Stimulated activated CD8-positive, alpha-beta memory T cell treated with anti-CD3 and anti-CD28 coated beads, Interleukin-7, amount 100 ng/mL, for 48 hours (primary cell): ENCODE data around the gene FNBP1.
"Not testable (repeated sequence)": the region's sequence is repeated elsewhere in the genome, so short reads cannot be mapped to it uniquely, and the experiment has no call there.

Experiments used
- DNase-seq, 2 donors: peaks; one replicate each; pipeline ENCODE4 v3.0.0-alpha.2; 2020; ENCODE audit warnings: low read depth in 1 of 2; ENCODE audit errors: extremely low read depth in 1 of 2

Gene FNBP1

DNA sequence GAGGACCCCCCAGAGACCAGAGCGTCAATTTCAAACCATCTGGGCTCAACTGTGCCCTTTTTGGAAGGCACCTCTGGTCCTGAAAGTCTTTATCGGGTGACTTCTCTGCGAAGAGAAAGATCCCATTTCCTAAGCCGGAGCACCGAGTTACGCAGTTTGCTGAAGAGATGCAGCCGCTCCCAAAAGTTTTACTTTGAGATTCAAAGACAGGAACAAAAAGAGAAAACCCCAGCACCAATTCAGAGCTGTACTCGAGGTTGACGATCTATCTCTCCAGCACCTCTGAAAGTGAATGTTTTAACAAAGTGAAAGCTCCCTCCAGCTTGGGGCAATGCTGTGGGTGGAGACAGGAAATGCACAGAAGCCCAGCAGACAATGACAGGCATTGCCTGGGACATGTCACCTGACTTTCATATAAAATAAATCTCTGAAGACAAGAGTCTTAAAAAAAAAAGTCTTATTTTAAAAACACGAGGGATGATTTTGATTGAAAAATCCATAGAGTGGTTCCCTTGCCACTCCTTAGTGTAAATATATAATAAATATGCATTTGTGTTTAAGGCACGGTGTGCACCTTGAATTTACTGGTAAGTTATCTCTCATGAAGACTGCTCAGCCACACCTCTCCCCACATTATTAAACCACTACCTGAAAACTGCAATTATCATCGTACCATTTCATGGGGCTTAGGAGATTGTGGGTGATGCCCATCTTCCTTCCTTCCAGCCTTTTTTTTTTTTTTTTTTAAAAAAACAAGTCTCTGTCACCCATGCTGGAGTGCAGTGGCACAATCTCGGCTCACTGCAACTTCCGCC is 79.9 kb downstream of the FNBP1 start:
- peak; percentile 37 to 69 for DNase-seq

DNA sequence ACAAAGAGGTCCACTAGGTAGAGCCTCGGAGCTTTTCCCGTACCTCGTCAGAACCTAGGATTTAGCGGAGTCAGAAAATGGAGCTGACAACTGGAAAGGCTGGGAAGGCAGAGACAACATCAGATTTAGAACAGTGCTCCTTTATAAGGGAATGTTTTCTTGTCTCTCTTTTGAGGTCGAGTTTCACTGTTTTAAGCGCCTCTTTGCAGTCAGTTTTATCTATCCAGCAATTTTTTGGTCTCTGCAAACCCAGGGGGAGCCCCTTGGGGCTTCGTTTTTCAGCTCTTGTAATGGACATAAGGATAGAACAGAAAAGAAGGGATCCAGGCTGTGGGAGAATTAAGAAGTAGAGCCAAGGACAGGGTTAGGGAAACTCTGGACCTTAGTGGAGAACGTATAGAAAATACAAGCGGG is 80.5 kb downstream of the FNBP1 start:
- DNase-seq, result no peak

DNA sequence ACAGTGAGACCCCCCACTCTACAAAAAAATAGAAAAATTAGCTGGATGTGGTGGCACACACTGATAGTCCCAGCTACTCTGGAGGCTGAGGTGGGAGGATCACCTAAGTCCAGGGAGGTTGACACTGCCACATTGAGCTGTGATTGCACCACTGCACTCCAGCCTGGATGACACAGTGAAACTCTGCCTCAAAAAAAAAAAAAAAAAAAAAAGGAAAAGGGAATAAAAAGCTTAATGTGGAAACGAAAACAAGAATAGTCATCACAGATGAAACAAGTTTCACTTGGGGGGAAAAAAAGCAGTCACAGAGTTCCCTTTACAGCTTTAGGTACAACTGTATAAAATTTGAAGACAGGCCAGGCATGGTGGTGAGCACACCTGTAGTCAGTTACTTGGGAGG is 84.2 kb downstream of the FNBP1 start:
- no peak for DNase-seq

DNA sequence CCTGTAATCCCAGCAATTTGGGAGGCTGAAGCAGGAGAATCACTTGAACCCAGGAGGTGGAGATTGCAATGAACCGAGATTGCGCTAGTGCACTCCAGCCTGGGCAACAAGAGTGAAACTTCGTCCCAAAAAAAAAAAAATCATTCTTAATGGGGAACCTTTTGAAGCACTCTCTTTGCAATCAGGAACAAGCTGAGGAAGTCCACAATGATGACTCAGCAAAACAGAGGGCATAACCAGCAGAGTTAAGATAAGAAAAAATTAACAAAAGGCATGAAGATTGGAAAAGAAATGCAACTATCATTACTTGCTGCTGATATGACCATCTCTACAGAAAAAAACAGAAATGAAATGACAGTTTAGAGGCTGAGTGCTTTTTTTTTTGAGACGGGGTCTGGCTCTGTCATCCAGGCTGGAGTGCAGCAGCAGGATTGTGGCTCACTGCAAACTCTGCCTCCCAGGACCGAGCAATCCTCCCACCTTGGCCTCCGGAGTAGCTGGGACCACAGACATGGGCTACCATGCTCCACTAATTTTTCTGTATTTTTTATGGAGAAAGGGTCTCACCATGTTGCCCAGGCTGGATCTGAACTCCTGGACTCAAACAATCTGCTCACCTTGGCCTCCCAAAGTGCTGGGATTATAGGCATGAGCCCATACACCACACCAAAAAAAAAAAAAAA is 88.0 kb downstream of the FNBP1 start:
- DNase-seq, result no peak

DNA sequence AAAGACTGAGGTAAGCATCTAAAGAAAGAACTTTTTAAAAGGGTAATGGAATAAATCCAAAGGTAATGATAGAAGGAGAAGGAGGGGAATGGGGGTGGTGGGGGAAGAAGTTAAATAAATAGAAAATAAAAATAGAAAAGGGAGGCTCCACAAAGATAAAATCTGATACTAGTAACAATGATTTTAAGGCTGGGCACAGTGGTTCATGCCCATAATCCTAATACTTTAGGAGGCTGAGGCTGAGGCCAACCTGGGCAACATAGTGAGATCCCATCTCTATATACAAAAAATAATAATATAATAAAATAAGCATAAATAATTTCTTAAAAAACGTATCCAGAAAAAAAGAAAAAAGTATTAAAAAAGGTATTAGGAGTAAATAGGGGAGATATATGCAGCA is 89.3 kb downstream of the FNBP1 start:
- no peak for DNase-seq

DNA sequence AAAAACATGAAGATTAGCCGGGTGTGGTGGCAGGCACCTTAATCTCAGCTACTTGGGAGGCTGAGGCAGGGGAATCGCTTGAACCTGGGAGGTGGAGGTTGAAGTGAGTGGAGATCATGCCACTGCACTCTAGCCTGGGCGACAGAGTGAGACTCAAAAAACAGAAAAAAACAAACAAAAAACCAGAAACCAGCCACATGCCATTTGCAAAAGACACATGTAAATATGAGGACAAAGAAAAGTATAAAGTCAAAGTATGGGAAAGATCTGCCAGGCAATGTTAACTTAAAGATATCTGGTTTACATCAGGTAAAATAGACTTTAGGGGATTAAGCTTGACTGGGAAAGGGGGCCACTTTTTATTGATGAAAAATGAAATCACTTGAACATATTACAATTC is 90.7 kb downstream of the FNBP1 start:
- DNase-seq, result no peak

DNA sequence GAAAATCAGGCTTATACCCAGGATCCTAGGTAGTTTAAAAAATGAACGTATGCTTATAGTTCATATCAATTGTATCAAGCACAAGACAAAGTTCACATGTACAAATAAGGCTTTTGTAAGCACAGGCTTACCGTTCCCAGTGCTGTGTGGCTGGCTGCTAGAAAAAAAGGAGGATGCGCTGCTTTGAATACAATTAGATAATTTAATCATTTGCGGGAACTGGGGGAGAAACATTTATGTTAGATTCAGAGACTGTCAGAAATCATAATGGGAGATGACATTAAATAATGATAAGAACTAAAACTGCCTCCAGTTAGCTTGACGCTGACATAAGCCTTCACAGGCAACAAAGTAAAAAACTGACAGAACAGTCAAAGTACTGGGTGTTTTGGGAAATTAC is 93.2 kb downstream of the FNBP1 start:
- no peak for DNase-seq

DNA sequence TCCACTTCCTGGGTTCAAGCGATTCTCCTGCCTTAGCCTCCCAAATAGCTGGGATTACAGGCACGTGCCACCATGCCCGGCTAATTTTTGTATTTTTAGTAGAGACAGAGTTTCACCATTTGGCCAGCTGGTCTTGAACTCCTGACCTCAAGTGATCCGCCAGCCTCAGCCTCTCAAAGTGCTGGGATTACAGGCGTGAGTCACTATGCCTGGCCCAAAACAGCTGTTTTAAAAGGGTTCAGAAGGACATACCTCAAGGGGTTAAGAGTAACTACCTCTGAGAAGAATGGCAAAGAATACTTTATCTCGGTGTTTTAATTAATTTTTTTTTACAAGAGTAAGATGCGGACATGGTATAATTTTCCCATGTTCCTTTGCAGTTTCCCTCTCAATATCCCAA is 94.4 kb downstream of the FNBP1 start:
- DNase-seq, result not testable (repeated sequence)

DNA sequence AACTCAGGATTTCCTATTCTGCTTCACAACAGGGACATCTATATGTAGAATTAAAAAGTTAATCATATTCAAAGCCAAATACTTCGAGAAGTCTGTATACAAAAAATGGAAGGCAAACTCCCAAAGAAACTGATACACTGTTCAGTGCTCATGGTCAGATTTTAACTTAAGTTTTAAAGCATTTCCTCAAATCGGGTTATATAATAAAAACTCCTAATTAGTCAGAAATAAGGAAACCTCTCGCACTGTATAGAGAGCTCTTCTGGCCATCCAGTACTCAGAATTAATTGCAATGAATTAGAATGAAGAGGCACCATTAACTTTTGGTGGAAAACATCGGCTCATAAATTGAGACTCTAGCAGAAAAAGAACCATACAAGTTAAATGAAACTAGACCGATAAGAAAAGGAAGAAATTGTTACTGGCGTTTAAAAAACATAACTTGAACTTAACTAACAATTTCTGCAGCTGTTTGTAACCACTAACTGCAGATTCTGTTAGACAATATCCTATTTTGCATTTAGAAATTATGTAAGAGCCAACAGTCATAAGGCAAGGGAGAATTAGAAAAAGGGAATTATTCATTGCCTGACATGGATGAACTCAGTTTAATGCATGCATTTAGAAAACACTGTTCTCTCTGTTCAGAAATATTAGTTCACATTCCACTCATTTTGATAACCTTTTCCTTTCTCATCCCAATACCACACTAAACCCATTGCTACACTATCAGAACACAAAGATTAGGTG is 96.6 kb downstream of the FNBP1 start:
- no peak for DNase-seq

DNA sequence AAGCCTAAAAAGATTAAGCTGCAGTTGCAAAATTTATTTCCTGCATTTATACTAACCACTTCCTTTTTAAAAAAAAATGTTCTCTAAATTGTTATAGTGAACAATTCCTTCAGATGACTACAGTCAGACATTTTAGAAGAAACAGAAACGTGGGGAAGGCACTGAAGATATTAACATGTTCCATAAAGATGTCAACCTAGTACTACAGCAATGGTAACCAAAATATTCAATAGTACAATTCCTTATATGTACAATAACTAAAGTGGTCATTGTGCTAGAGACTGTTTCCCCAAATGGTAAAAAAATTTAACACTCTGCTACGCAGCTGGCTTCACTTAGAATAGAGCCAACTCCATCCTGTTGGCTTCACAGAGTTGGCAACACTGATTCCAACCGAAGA is 97.7 kb downstream of the FNBP1 start:
- no peak for DNase-seq

DNA sequence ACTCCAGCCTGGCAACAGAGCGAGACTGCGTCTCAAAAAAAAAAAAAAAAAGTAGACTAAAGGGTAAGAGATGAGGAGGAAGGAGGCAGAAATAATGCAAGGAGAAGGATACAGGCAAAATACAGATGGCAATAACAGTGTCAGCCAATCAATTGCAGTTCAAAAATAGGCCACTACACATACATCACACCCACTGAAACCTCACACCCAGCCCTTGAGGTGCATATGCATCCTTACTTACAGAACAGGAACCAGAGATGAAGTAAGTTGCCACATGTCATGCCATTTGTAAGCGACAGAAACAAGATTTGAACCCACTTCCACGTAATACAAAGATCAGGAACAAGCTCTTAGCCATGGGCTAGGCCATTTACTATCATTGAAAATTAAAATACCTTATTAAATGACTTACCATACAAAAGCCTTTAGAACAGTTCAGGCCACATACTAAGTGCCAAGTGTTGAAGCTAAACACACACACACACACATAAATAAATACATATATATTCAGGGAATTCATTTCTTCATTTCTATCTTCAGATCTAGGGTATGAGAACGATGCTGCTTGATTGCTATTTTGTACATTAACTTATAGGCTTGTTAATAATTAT is 98.4 kb downstream of the FNBP1 start:
- peak in 1 of 2 donors; percentile 51 for DNase-seq

DNA sequence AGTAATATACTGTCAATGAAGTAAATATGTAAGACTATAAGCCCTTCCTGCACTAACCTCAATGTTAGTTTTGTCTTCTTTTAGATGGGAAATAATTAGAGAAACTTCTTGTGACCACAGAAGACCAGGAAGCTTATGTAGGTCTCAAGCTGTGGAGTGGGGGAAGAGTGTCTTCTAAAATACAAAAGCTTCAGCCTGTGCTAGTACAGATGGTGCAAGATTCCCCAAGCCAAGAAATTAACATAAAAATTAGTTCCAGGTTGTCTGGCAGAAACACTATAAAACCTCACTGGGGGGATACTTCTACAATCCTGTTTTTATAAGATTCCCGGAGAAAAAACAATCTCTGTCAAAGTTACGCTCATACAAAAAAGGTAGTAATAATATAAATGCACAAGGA is 103.6 kb downstream of the FNBP1 start:
- no peak for DNase-seq

DNA sequence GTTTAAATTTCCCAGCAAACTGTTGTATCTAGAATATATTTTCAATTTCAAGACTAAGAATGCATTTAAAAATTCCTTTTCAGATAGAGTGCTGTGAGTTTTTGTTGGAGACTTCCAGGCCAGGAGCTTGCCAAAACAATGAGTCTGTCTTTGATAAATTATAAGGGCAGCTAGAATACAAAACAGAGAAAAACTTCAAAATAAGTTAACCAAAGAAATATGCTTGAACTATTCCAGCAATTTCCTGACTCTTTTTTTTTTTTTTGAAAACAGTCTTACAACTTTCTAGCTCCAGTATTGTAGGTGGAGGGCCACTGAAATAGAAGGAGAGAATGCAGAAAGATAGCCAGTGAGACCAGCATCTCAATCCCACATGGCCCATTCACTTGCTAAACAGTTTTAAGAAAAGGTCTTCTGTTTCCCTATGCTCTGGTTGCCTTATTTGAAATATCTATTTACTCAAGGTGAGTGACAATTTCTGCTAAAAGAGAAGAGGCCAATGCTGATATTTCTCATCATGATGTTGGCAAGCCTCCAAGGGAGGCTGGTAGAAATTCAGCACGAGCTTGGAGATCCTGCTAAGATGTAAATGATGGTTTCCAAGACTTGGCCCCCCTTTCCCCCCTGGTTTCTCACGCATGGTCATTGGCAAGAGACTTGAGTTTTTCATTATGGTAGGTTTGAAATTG is 104.6 kb downstream of the FNBP1 start:
- no peak for DNase-seq

DNA sequence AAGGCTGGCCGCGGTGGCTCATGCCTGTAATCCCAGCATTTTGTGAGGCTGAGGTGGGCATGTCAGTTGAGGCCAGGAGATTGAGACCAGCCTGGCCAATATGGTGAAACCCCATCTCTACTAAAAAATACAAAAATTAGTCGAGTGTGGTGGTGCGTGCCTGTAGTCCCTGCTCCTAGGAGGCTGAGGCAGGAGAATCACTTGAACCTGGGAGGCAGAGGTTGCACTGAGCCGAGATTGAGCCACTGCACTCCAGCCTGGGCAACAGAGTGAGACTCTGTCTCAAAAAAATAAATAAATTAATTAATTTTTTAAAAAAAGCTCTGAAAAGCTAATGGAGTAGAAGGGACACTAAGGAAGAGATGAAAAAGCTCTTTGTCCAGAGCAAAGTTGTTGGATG is 105.1 kb downstream of the FNBP1 start:
- DNase-seq, result not testable (repeated sequence)

DNA sequence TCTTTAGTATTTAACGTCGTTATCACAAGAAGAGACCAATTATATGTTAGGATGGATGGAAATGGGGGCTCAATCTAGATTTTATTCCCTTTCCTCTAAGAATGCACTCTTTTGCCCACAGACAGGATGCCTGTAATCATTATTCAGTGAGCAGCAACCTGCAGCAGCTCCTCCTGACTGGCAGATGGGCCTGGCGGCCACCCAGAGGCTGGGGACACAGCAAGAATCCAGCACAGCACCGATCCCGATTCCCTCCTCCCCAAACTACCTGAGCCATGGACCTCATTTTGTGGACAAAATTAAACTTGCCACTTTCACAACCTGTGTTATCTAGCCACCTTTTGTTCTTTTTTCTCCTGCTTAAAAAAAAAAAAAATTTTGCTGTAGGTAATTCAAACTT is 106.8 kb downstream of the FNBP1 start:
- DNase-seq, result no peak

DNA sequence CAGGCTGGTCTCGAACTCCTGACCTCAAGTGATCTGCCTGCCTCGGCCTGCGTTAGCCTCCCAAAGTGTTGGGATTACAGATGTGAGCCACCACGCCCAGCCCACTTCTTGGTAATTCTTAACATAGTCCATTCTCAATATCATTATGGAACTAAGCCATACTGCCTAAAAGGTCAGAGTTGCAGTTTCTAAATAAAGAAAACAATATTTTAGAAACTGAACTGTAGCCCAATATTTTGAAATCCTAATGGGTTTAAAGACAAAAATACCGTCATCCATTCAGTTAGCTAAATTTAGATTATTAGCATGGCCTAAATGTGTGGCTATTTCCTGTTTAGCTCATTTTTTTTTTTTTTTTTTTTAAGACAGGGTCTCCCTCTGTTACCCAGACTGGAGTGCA is 108.2 kb downstream of the FNBP1 start:
- no peak for DNase-seq

DNA sequence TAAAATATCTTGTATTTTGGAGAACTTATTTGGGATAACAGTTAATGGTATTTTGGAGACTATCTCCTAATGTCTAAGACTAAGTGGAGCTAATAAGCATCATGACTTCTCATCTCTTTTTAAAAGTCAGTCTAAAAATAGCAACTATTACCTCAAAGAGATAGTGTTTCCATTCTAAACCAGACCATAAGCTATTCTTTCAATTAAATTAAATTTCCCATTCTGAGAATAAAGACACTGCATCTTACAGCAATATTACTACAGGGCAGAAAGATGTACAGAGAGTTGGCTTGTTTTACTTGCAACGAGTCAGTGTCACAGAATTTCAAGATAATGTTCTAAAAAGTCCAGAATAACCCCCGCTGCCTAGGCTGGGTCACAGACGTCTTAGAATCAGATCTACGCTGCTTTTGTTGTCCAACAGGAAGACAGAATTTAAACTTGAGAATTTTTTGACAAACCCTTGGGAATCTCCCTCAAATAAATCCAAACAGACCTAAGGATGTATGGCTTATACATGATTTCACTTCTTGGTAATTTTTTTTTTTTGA is 108.9 kb downstream of the FNBP1 start:
- DNase-seq, result no peak

DNA sequence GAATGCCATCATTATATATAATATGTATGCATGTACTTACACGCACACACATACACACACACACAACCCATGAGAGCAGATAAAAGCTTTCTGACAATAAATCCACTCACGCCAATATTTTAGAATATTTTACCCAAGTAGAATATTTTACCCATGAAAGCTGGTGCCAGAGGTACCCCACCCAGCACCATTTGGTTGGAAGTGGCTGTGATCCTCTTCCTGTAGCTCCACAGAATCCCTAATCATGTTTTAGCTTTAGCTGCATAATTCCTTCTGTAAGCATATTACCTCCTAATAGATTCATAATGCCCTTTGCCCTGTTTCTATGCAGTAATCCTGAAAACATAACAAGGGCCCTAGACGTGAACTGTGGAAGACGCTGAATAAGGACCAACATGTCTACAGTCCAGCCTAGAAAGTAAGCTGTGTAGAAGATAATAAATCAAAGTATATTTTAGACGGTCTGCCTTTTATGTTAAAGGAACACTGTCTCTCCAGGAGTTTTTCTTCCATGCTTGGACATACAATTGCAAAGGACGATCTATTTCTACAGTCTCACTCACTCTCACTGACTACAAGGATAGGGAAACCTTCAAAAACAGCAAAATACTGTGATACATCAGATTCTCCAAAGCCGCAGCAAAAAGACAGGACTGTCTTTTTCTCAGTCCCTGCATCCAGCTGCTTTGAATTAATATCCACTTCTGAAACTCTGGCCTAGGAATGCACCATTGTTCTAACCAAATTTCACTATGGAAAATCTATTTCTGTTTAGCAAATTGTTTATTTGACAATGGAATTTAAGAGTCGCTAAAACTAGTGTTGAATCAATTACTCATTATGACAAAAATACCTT is 109.6 kb downstream of the FNBP1 start:
- no peak for DNase-seq

DNA sequence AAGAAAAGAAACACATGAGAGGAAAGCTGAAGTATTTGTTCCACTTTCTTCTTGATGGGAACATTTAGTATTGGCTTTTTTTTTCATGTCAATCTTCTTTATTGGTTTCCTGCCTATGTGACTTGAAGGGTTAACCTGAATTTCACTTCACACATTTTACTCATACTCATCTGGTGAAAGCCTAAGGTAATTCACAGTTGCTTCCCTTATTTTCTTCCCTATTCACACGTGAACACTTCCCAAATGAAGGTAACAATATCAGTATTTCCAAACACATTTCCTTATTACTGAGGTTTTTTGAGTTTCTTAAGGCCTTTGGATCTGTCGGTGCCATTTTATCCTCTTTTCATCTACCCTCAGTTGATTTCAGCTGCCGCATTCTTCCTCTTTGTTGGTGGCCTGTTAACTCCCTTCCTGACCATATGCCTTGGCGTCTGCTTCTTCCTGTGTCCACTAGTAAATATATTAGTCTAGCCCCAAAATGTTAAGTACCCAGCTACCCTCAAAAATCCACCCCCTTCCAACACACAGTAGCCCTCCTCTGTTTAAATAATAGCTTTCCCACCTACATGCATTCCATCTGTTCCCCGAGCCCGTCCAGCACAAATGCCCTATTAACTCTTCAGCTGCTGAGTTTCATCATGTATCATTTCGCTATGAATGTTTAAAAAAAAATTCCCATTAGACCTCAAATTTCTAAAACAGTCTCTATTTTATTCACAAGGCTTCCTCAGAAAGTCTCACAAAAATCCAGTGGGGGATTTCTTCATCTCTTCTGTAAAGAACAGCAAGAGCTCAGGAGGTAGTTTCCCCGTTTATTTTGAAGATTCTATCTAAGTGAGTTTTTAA is 110.5 kb downstream of the FNBP1 start:
- DNase-seq, result no peak
